Activated T-helper 1 cell treated with anti-CD3 and anti-CD28 coated beads, Interleukin-12 subunit alpha, Interleukin-12 subunit beta, Interleukin-2, Interleukin-4 antibody, amounts not matched to agents 30 ng/mL and 10 ng/mL and 1 ng/mL, durations not matched to agents 14 hours and 24 hours and 36 hours (primary cell): ENCODE measurements around the gene TAMALIN. TPM values are rescaled to one million over a fixed set of nuclear protein-coding genes. Genes with fewer than 3 reads are reported as not detected.

Source experiments
- DNase-seq: peaks from one replicate; pipeline ENCODE4 v3.0.0; 2021; ENCODE audit warnings: low spot score
- H3K27ac Mint-ChIP-seq: one replicate; pipeline ENCODE4 v1.8.0; 2021; ENCODE audit warnings: mild to moderate bottlenecking, mixed read lengths
- H3K27me3 Mint-ChIP-seq: one replicate; pipeline ENCODE4 v1.8.0; 2022; ENCODE audit warnings: mild to moderate bottlenecking, moderate library complexity, mixed read lengths; ENCODE audit not compliant: insufficient read depth
- H3K36me3 Mint-ChIP-seq: one replicate; pipeline ENCODE4 v1.8.0; 2021; ENCODE audit warnings: low read depth, mixed read lengths
- H3K4me1 Mint-ChIP-seq: one replicate; pipeline ENCODE4 v1.8.0; 2021; ENCODE audit warnings: low read depth, mixed read lengths
- H3K4me3 Mint-ChIP-seq: one replicate; pipeline ENCODE4 v1.8.0; 2021; ENCODE audit warnings: mild to moderate bottlenecking, moderate library complexity, mixed read lengths
- H3K9me3 Mint-ChIP-seq: one replicate; pipeline ENCODE4 v1.8.0; 2021; ENCODE audit warnings: mixed read lengths
- intact Hi-C: fragments of 100-400 bp; cut with micrococcal nuclease; formaldehyde crosslinking; loops from one replicate; pipeline ENCODE4 v1.15.1; 2024
- total RNA-seq: library from RNA; stranded (reverse); gene quantifications from 2 replicates; pipeline ENCODE4 v1.2.3, GENCODE V29; 2022

Gene TAMALIN
- total RNA-seq, 1 donor from 2014 or later = 12.8 TPM

GRCh38 chr12:52050116-52050757 lies 43.5 kb downstream of the TAMALIN start:
- H3K9me3 Mint-ChIP-seq = no peaks in the 10 kb centered on the region
- DNase-seq = no peak
- H3K27ac Mint-ChIP-seq = peak overlapping the region; percentile 63
- peaks cover 13% of the 10 kb centered on the region for H3K36me3 Mint-ChIP-seq
- intact Hi-C loops = loop anchor here (5.0 kb wide), 1 partner anchor 878 kb away; the partner anchor contains the start of gene TFCP2
- H3K27me3 Mint-ChIP-seq = no peaks in the 10 kb centered on the region
- H3K4me1 Mint-ChIP-seq = peaks cover 47% of the 10 kb centered on the region
- peak overlapping the region; percentile 96 for H3K4me3 Mint-ChIP-seq

GRCh38 chr12:52050758-52051541 lies 44.2 kb downstream of the TAMALIN start, which contains the start of gene NR4A1:
Gene NR4A1 (plus strand): TSS chr12:52051442. CDS start chr12:52054329, 2,887 bp downstream.
- no peaks in the 10 kb centered on the region for H3K9me3 Mint-ChIP-seq
- peaks cover 13% of the 10 kb centered on the region for H3K36me3 Mint-ChIP-seq
- intact Hi-C loops = loop anchor here (1.0 to 5.0 kb wide), 9 partner anchors 14 to 955 kb away; partner anchors contain the start of genes ACVR1B, ATG101, EIF4B and TFCP2
- H3K27me3 Mint-ChIP-seq = no peaks in the 10 kb centered on the region
- H3K4me3 Mint-ChIP-seq = peak within 1 kb of the TSS; percentile 96
- peaks cover 42% of the 10 kb centered on the region for H3K4me1 Mint-ChIP-seq
- H3K27ac Mint-ChIP-seq = peak within 1 kb of the TSS; percentile 92
- DNase-seq = peak; percentile 96

GRCh38 chr12:52052468-52053186 lies 45.9 kb downstream of the TAMALIN start:
- Mint-ChIP-seq H3K4me1 (peaks cover 35% of the 10 kb centered on the region), H3K36me3 (peaks cover 25% of the 10 kb centered on the region), H3K9me3 (no peaks in the 10 kb centered on the region), H3K27me3 (no peaks in the 10 kb centered on the region), H3K4me3 (peak overlapping the region; percentile 96), H3K27ac (peak overlapping the region; percentile 92)
- DNase-seq = no peak
- intact Hi-C loops = loop anchor here (5.0 kb wide), 1 partner anchor 880 kb away; the partner anchor contains the start of gene TFCP2

- Mint-ChIP-seq H3K4me1 (peaks cover 35% of the 10 kb centered on the region), H3K27ac (no peak overlapping the region), H3K4me3 (peak overlapping the region; percentile 96), H3K9me3 (no peaks in the 10 kb centered on the region), H3K36me3 (peaks cover 28% of the 10 kb centered on the region), H3K27me3 (no peaks in the 10 kb centered on the region)
- intact Hi-C loops = loop anchor here (5.0 kb wide), 1 partner anchor 881 kb away; the partner anchor contains the start of gene TFCP2
- no peak for DNase-seq
Measured at GRCh38 chr12:52053536-52054209, 46.9 kb downstream of the TAMALIN start.

- Mint-ChIP-seq H3K27ac (no peak overlapping the region), H3K27me3 (no peaks in the 10 kb centered on the region), H3K36me3 (peaks cover 31% of the 10 kb centered on the region), H3K9me3 (no peaks in the 10 kb centered on the region), H3K4me3 (peak overlapping the region; percentile 96), H3K4me1 (peaks cover 31% of the 10 kb centered on the region)
- intact Hi-C loops = loop anchor here (5.0 kb wide), 1 partner anchor 882 kb away; the partner anchor contains the start of gene TFCP2
- no peak for DNase-seq
Measured at GRCh38 chr12:52054231-52054832, 47.6 kb downstream of the TAMALIN start.

- H3K9me3 Mint-ChIP-seq = no peaks in the 10 kb centered on the region
- no peak overlapping the region for H3K27ac Mint-ChIP-seq
- no peaks in the 10 kb centered on the region for H3K27me3 Mint-ChIP-seq
- peaks cover 31% of the 10 kb centered on the region for H3K36me3 Mint-ChIP-seq
- intact Hi-C loops = loop anchor here (5.0 kb wide), 1 partner anchor 883 kb away; the partner anchor contains the start of gene TFCP2
- H3K4me1 Mint-ChIP-seq = peaks cover 23% of the 10 kb centered on the region
- no peak for DNase-seq
- H3K4me3 Mint-ChIP-seq = peak overlapping the region; percentile 45
Measured at GRCh38 chr12:52054833-52055730, 48.3 kb downstream of the TAMALIN start.

GRCh38 chr12:52055731-52056711 lies 49.3 kb downstream of the TAMALIN start:
- intact Hi-C loops = no loop called here
- DNase-seq = no peak
- H3K4me3 Mint-ChIP-seq = no peak overlapping the region
- peaks cover 31% of the 10 kb centered on the region for H3K36me3 Mint-ChIP-seq
- H3K4me1 Mint-ChIP-seq = peaks cover 18% of the 10 kb centered on the region
- H3K9me3 Mint-ChIP-seq = no peaks in the 10 kb centered on the region
- no peak overlapping the region for H3K27ac Mint-ChIP-seq
- no peaks in the 10 kb centered on the region for H3K27me3 Mint-ChIP-seq

GRCh38 chr12:52056801-52057637 lies 50.3 kb downstream of the TAMALIN start:
- intact Hi-C loops = no loop called here
- Mint-ChIP-seq H3K27ac (no peak overlapping the region), H3K9me3 (no peaks in the 10 kb centered on the region), H3K36me3 (peaks cover 27% of the 10 kb centered on the region), H3K27me3 (no peaks in the 10 kb centered on the region), H3K4me3 (no peak overlapping the region), H3K4me1 (peaks cover 16% of the 10 kb centered on the region)
- no peak for DNase-seq

- no peak overlapping the region for H3K4me3 Mint-ChIP-seq
- intact Hi-C loops = no loop called here
- DNase-seq = no peak
- H3K9me3 Mint-ChIP-seq = no peaks in the 10 kb centered on the region
- no peaks in the 10 kb centered on the region for H3K27me3 Mint-ChIP-seq
- H3K4me1 Mint-ChIP-seq = peaks cover 7% of the 10 kb centered on the region
- H3K27ac Mint-ChIP-seq = no peak overlapping the region
- peaks cover 26% of the 10 kb centered on the region for H3K36me3 Mint-ChIP-seq
Measured at GRCh38 chr12:52057638-52058576, 51.2 kb downstream of the TAMALIN start.
